Esophagus squamous epithelium (tissue), 5 donors: Measurements from ENCODE around the gene APBB3. TPM values are rescaled to one million over a fixed set of nuclear protein-coding genes. Genes with fewer than 3 reads are reported as not detected.

Experiments
- DNase-seq: peaks from one replicate; lab custom pipeline; 2025; lab: John Stamatoyannopoulos, UW
- H3K27ac ChIP-seq, 4 donors: fragments of 200-600 bp; sonication (generic); one replicate each; pipeline ENCODE4 v1.5.1; 2016 to 2019; ENCODE audit warnings: mild to moderate bottlenecking in 1 of 4
- H3K27me3 ChIP-seq, 4 donors: fragments of 200-600 bp; sonication (generic); 1 replicate in 3 of 4; 2 replicates in 1 of 4; pipeline versions ENCODE4 v1.5.1 to v1.6.0; 2017 to 2021; ENCODE audit warnings: antibody characterized with exemption in 1 of 4
- H3K36me3 ChIP-seq, 3 donors: fragments of 200-600 bp; sonication (generic); one replicate each; pipeline ENCODE4 v1.5.1; 2016 to 2019
- H3K4me1 ChIP-seq, 3 donors: fragments of 200-600 bp; sonication (generic); one replicate each; pipeline ENCODE4 v1.5.1; 2017 to 2019
- H3K4me3 ChIP-seq, 4 donors: fragments of 200-600 bp; sonication (generic); 1 replicate in 3 of 4; 2 replicates in 1 of 4; pipeline ENCODE4 v1.5.1; 2016 to 2019; ENCODE audit warnings: mild to moderate bottlenecking in 2 of 4, moderate library complexity in 1 of 4
- H3K9me3 ChIP-seq, 3 donors: fragments of 200-600 bp; sonication (generic); one replicate each; pipeline ENCODE4 v1.5.1; 2016 to 2019
- POLR2A ChIP-seq, 4 donors: fragments of 450-650 bp; IDR thresholded peaks; one replicate each; pipeline ENCODE4 v1.6.1; 2017; ENCODE audit warnings: antibody characterized with exemption in 4 of 4, mild to moderate bottlenecking in 4 of 4, moderate library complexity in 3 of 4
- WGBS, 2 donors: methylation state at CpG; one replicate each; pipeline ENCODE4 v1.1.5; 2018; 5-methylcytosine and 5-hydroxymethylcytosine counted together
- intact Hi-C: fragments of 100-400 bp; cut with DNase I; formaldehyde crosslinking; loops from one replicate; pipeline ENCODE4 v1.15.0; 2022
- total RNA-seq, 4 donors: library from RNA; depleted of rRNA; stranded (reverse); fragments of >200 nt; gene quantifications; one replicate each; pipeline ENCODE4 v1.1.0, GENCODE V29; 2016
- TF ChIP-seq, protein P1 (sequence below), 6 experiments: fragments of 450-650 bp in 4 of 6; fragments of 200-600 bp in 2 of 6; sonication (generic) in 2 of 6; IDR thresholded peaks; one replicate each; pipeline ENCODE4 v1.5.1; 2016 to 2019; ENCODE audit warnings: antibody characterized with exemption in 6 of 6, mild to moderate bottlenecking in 4 of 6, moderate library complexity in 4 of 6
- donor health status: DM: yes; HTN: yes; CAD: no.

The APBB3 gene
- total RNA-seq, 4 donors from 2014 or later: 3.4 to 10.5 (median 6.5) TPM

DNA sequence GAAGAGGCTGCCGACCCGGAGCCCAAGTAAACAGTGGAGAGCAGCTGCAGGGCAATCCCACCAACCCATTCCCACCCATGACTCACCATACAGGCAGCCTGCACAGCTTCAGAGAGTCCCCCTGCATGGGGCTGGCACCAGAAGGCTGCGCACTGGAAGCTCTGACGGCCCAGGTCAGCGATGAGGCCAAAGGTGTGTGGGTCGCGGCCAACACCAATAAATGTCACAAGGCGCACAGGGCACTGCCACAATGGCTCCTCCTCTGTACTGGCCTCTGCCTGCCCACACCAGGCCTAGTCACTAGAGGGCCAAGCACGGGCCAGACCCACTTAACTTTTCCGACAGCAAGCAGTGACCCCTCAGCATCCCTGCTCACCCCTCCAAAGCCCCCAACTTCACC lies 4.2 kb downstream of the APBB3 start:
- WGBS, 2 donors: 82 to 88% methylated on average over 2 to 7 of the region's 10 CpGs
- no peak overlapping the region for H3K27ac ChIP-seq
- no peaks in the 10 kb centered on the region for H3K9me3 ChIP-seq
- peaks cover 0 to 36% (median 0%) of the 10 kb centered on the region in 3 donors for H3K36me3 ChIP-seq
- H3K27me3 ChIP-seq: no peaks in the 10 kb centered on the region
- no peak for DNase-seq
- TF ChIP-seq POLR2A (IDR thresholded peaks at IDR 0.05): no peak
- TF ChIP-seq, protein P1, sequence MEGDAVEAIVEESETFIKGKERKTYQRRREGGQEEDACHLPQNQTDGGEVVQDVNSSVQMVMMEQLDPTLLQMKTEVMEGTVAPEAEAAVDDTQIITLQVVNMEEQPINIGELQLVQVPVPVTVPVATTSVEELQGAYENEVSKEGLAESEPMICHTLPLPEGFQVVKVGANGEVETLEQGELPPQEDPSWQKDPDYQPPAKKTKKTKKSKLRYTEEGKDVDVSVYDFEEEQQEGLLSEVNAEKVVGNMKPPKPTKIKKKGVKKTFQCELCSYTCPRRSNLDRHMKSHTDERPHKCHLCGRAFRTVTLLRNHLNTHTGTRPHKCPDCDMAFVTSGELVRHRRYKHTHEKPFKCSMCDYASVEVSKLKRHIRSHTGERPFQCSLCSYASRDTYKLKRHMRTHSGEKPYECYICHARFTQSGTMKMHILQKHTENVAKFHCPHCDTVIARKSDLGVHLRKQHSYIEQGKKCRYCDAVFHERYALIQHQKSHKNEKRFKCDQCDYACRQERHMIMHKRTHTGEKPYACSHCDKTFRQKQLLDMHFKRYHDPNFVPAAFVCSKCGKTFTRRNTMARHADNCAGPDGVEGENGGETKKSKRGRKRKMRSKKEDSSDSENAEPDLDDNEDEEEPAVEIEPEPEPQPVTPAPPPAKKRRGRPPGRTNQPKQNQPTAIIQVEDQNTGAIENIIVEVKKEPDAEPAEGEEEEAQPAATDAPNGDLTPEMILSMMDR (IDR thresholded peaks at IDR 0.05): no peak
- H3K4me3 ChIP-seq: no peak overlapping the region
- intact Hi-C loops: no loop called here
- H3K4me1 ChIP-seq: peaks cover 21 to 53% (median 29%) of the 10 kb centered on the region in 3 donors

DNA sequence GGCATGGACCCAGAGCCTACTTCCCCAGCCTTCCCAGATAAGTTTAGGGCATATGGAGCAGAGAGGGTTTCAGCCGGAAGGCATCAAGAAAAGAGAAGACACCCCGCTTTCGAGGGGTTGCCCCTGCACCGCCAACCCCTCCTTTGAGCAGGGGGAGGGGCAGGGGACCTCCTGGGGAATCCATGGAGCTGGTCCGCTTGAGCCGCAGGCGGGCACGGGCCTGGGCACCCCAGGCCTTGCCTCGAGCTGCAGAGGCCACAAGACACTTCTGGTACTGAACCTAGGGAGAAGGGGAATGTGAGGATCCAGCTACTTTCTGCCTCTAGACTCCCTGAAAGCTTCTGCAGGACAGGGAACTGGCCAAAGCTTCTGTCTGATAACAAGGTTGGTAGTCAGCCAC lies 5.9 kb downstream of the APBB3 start:
- intact Hi-C loops: no loop called here
- no peak for DNase-seq
- H3K9me3 ChIP-seq: no peaks in the 10 kb centered on the region
- H3K4me3 ChIP-seq: no peak overlapping the region
- 90 to 93% methylated on average over 4 to 6 of the region's 9 CpGs for WGBS, 2 donors
- TF ChIP-seq, protein P1 (IDR thresholded peaks at IDR 0.05): no peak
- TF ChIP-seq POLR2A (IDR thresholded peaks at IDR 0.05): no peak
- H3K27me3 ChIP-seq: no peaks in the 10 kb centered on the region
- peaks cover 16 to 62% (median 33%) of the 10 kb centered on the region in 3 donors for H3K4me1 ChIP-seq
- H3K27ac ChIP-seq: peak overlapping the region in 1 of 4 donors; percentile 96
- peaks cover 0 to 43% (median 0%) of the 10 kb centered on the region in 3 donors for H3K36me3 ChIP-seq

DNA sequence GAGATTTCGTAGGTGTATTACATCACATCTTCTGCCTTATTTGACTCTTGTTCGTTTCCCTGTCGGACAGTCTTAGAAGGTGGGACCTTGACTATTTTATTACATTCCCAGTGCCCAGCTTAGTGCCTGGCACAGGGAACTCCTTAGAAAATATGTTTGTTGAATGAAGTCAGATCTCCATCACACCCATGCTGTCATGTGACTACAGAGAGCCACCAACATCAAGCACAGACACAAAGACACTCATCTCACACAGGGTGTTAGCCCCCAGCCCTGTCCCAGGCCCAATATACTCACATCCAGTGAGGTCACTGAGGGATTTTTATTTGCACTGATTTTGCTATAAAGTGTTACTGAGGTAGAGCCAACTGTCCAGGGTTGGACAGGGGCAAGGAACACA lies 6.4 kb downstream of the APBB3 start:
- H3K9me3 ChIP-seq: no peaks in the 10 kb centered on the region
- no peak for TF ChIP-seq POLR2A (IDR thresholded peaks at IDR 0.05)
- TF ChIP-seq, protein P1 (IDR thresholded peaks at IDR 0.05): no peak
- no peak for DNase-seq
- H3K27me3 ChIP-seq: no peaks in the 10 kb centered on the region
- H3K36me3 ChIP-seq: peaks cover 0 to 48% (median 0%) of the 10 kb centered on the region in 3 donors
- H3K4me1 ChIP-seq: peaks cover 11 to 62% (median 28%) of the 10 kb centered on the region in 3 donors
- 78 to 83% methylated on average over 3 of the region's 3 CpGs for WGBS, 2 donors
- intact Hi-C loops: no loop called here
- peak overlapping the region in 1 of 4 donors; percentile 74 for H3K4me3 ChIP-seq
- H3K27ac ChIP-seq: peak overlapping the region; percentile 89 to 96 (median 91)

DNA sequence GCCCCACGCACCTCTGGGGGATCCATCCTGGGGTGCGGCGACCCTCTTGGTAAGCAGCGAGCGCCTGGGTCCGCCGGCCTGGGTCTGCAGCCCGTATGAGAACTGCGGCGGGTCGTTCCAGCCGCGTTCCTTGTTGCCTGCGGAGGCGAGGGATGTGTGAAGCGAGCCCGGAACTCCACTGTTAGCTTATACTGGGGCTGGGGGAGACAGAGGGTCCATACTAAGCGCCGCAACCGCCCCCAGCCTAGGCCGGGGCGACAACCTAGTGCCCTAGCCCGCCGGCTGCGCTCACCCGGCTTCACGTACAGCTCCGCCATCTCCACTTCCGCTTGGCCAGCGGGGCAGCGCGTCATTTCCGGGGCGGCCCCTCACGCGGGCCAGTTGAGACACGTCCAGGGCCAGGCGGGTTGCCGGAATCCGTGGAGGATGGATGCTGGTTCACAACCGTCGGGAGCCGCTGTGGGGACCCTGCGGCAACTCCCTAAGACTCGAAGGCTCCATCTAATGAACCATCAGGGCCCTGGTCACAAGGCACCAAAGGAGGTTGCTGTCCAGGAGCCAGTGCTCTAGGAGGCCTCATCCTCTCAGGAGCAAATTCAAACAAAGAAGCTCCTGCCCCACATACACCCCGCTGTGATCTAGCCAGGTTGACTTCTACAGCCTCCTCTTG lies 7.1 kb downstream of the APBB3 start, which contains the start of gene SRA1:
TSS of gene SRA1 (minus strand) at position 338 of the 670 bp plus-strand sequence. CDS start at position 317, 21 bp downstream.
- peaks cover 0 to 53% (median 0%) of the 10 kb centered on the region in 3 donors for H3K36me3 ChIP-seq
- H3K4me1 ChIP-seq: peaks cover 11 to 56% (median 26%) of the 10 kb centered on the region in 3 donors
- no peaks in the 10 kb centered on the region for H3K9me3 ChIP-seq
- WGBS, 2 donors: 0 to 5% methylated on average over 5 to 11 of the region's 46 CpGs
- peak; percentile 56 for DNase-seq
- peak in 3 of 4 donors; percentile 90 to 93 (median 92) for TF ChIP-seq POLR2A (IDR thresholded peaks at IDR 0.05)
- TF ChIP-seq, protein P1 (IDR thresholded peaks at IDR 0.05): no peak
- H3K4me3 ChIP-seq: peak within 1 kb of the TSS; percentile 50 to 82 (median 72)
- no peaks in the 10 kb centered on the region for H3K27me3 ChIP-seq
- intact Hi-C loops: no loop called here
- peak within 1 kb of the TSS; percentile 89 to 96 (median 91) for H3K27ac ChIP-seq

DNA sequence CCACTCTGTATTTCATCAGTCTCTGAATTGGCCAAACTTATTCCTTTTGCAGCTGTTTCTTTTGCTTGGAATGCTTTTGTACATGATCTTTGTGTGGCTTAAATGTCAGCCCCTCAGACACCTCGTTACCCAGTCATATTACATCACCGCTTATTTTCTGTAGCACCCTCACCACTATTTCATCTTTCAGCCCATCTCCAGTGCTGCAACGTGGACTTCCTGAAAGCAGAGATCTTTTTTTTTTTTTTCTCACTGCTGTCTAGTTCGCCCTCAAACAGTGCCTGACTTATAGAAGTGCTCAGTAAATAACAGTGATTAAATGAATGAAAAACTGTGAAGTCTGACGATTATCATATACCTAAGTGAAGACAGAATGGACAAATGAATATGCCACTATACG lies 8.0 kb downstream of the APBB3 start:
- peaks cover 0 to 53% (median 8%) of the 10 kb centered on the region in 3 donors for H3K36me3 ChIP-seq
- H3K9me3 ChIP-seq: no peaks in the 10 kb centered on the region
- peak overlapping the region; percentile 50 to 82 (median 72) for H3K4me3 ChIP-seq
- H3K27ac ChIP-seq: peak overlapping the region in 3 of 4 donors; percentile 89 to 96 (median 90)
- TF ChIP-seq, protein P1 (IDR thresholded peaks at IDR 0.05): no peak
- no peak for TF ChIP-seq POLR2A (IDR thresholded peaks at IDR 0.05)
- no peak for DNase-seq
- H3K4me1 ChIP-seq: peaks cover 11 to 47% (median 24%) of the 10 kb centered on the region in 3 donors
- intact Hi-C loops: no loop called here
- H3K27me3 ChIP-seq: no peaks in the 10 kb centered on the region
- WGBS, 2 donors: 4 to 7% methylated on average over 6 of the region's 6 CpGs
